Measurements from ENCODE around the gene GRIN2A. TPM values are rescaled to one million over a fixed set of nuclear protein-coding genes. Genes with fewer than 3 reads are reported as not detected.

Gene GRIN2A
- total and polyA plus RNA-seq, 12 donors, result 0.07 to 1.2 (median 0.32) TPM; not detected in 2

DNA sequence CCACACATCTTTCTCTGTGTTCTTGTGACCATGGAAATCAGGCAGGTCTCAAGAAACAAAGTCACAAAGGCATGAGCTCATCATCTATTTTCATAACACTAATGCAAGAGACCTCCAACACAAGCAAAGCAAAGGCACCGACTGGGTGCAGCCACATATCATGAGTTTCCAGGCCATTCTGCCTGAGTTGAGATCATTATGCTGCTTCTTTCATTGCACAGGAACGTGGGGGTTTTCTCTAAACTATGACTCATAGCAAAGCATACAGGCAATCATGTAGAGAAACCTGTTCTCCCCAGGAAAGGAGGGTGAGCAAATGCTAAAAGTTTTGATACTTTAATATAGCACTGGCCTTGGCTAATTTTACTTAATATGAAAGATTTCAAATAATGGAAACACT, 60.7 kb downstream of the GRIN2A start:
- Histone ChIP-seq H3K27me3 (no peaks in the 10 kb centered on the region), H3K9me3 (replicated peaks in 1 of 3) (no peaks in the 10 kb centered on the region), H3K27ac (no peak overlapping the region), H3K4me1 (replicated peaks in 1 of 2) (no peaks in the 10 kb centered on the region), H3K36me3 (replicated peaks in 1 of 2) (no peaks in the 10 kb centered on the region), H3K4me3 (no peak overlapping the region)
- TF ChIP-seq CTCF (IDR thresholded peaks at IDR 0.05), result no peak
- TF ChIP-seq POLR2A (IDR thresholded peaks at IDR 0.05), result no peak
- intact Hi-C loops (cut with DNase I), result no loop called here
- DNase-seq, result no peak
- 29 to 51% (median 33%) methylated on average over 2 of the region's 2 CpGs for WGBS, 4 donors

DNA sequence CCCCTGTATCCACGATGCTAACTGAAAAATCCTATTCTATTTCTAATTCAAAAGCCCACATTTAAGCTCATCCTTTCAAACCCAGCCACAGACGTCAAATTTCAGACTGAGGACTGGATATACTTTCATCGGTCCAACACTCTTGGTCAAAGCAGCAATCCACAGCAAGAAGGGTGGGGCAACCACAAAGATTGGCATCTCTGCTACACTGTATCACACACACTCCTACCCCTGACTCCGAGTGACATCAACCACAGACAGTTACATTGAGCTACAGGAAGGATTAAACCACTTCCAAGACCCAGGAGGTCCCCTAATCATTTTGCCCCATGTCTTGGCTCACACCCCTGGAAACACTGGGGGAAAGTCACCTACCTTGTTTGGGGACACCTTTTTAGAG, 61.3 kb downstream of the GRIN2A start:
- H3K9me3 ChIP-seq (replicated peaks in 1 of 3), result no peaks in the 10 kb centered on the region
- no peak overlapping the region for H3K4me3 ChIP-seq
- intact Hi-C loops (cut with DNase I), result no loop called here
- no peaks in the 10 kb centered on the region for H3K4me1 ChIP-seq (replicated peaks in 1 of 2)
- H3K27me3 ChIP-seq, result no peaks in the 10 kb centered on the region
- TF ChIP-seq POLR2A (IDR thresholded peaks at IDR 0.05) (no peak), CTCF (IDR thresholded peaks at IDR 0.05) (no peak)
- no peaks in the 10 kb centered on the region for H3K36me3 ChIP-seq (replicated peaks in 1 of 2)
- no peak for DNase-seq
- H3K27ac ChIP-seq, result no peak overlapping the region
- 62 to 72% (median 70%) methylated on average over 4 of the region's 4 CpGs for WGBS, 4 donors

DNA sequence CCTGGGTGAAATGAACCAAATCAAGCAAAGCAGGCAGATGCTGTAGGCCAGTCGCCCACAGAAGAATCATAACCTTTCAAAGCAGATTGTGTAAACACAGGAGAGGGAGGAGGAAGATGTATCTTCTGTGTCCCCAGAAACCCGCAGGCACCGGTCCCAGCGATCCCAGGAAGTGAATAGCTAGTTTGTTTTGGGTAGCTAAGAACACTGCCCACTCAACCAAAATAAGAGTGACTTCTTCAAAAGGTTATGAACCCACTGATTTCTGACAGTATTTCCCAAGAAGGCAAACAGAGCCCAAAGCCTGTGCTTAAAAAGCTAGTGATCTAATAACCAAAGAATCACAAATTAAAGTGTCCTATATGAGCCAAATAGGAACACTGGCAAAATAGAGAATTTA, 67.8 kb downstream of the GRIN2A start:
- Histone ChIP-seq H3K36me3 (replicated peaks in 1 of 2) (no peaks in the 10 kb centered on the region), H3K27ac (no peak overlapping the region), H3K9me3 (replicated peaks in 1 of 3) (no peaks in the 10 kb centered on the region), H3K4me1 (replicated peaks in 1 of 2) (no peaks in the 10 kb centered on the region), H3K4me3 (no peak overlapping the region), H3K27me3 (no peaks in the 10 kb centered on the region)
- no peak for DNase-seq
- whole genome bisulfite sequencing, 4 donors, result 30 to 49% (median 48%) methylated on average over 4 of the region's 4 CpGs
- TF ChIP-seq POLR2A (IDR thresholded peaks at IDR 0.05) (no peak), CTCF (IDR thresholded peaks at IDR 0.05) (no peak)
- intact Hi-C loops (cut with DNase I), result no loop called here

- H3K27ac ChIP-seq, result no peak overlapping the region
- no peak for TF ChIP-seq POLR2A (IDR thresholded peaks at IDR 0.05)
- TF ChIP-seq CTCF (IDR thresholded peaks at IDR 0.05), result no peak
- DNase-seq, result no peak
Measured at GRCh38 chr16:10113248-10113647, 69.0 kb downstream of the GRIN2A start.

More at GRCh38 chr16:10113248-10113647, 69.0 kb downstream of the GRIN2A start:
- no peaks in the 10 kb centered on the region for H3K36me3 ChIP-seq (replicated peaks in 1 of 2)
- 65 to 76% (median 68%) methylated on average over 5 to 7 of the region's 7 CpGs for WGBS, 4 donors
- no peaks in the 10 kb centered on the region for H3K4me1 ChIP-seq (replicated peaks in 1 of 2)
- H3K27me3 ChIP-seq, result no peaks in the 10 kb centered on the region
- no peak overlapping the region for H3K4me3 ChIP-seq
- intact Hi-C loops (cut with DNase I), result no loop called here
- no peaks in the 10 kb centered on the region for H3K9me3 ChIP-seq (replicated peaks in 1 of 3)

Data from adrenal gland (tissue), 12 donors.